H1 (cell line): ENCODE data around the gene HMGCL. TPM values are rescaled to one million over a fixed set of nuclear protein-coding genes. Genes with fewer than 3 reads are reported as not detected.

Experiments used
- CTCF ChIA-PET: fragments of 300-600 bp; sonication (Branson Sonifier 250); formaldehyde crosslinking; loops from one replicate; lab custom pipeline; 2021; ENCODE audit not compliant: partially characterized antibody; lab: Charles Lee
- POLR2A ChIA-PET: fragments of 300-600 bp; sonication (Branson Sonifier 250); formaldehyde crosslinking; loops from one replicate; lab custom pipeline; 2021; ENCODE audit warnings: inconsistent platforms; ENCODE audit not compliant: partially characterized antibody; lab: Charles Lee
- DNase-seq, 2 experiments: peaks; one replicate each; pipeline versions ENCODE4 v3.0.0 to v3.0.0-alpha.2; 2010 to 2022; ENCODE audit warnings: low spot score in 2 of 2, low read depth in 1 of 2, mixed read lengths in 1 of 2
- FAIRE-seq: peaks from 2 replicates; lab custom pipeline; 2011; peaks lifted over from hg19 to GRCh38; lab: Jason Lieb, UNC
- H2AFZ ChIP-seq: 2 replicates; pipeline ENCODE4 v1.8.1; 2012; ENCODE audit warnings: low read length, inconsistent platforms
- H2AK5ac ChIP-seq: 2 replicates; pipeline ENCODE4 v1.6.1; 2013; ENCODE audit warnings: low read depth, low read length
- H2BK120ac ChIP-seq: replicated peaks from 2 replicates; pipeline ENCODE3; 2013; ENCODE audit warnings: low read depth, low read length, inconsistent platforms
- H2BK12ac ChIP-seq: 2 replicates; pipeline ENCODE4 v1.6.1; 2013; ENCODE audit warnings: low read depth, low read length
- H2BK15ac ChIP-seq: 2 replicates; pipeline ENCODE4 v1.6.1; 2013; ENCODE audit warnings: low read length
- H2BK20ac ChIP-seq: 2 replicates; pipeline ENCODE4 v1.6.1; 2013; ENCODE audit warnings: low read length
- H2BK5ac ChIP-seq: 2 replicates; pipeline ENCODE4 v1.6.1; 2013; ENCODE audit warnings: low read depth, low read length
- H3K14ac ChIP-seq: 2 replicates; pipeline ENCODE4 v1.6.1; 2013; ENCODE audit warnings: inconsistent platforms; ENCODE audit not compliant: insufficient read length
- H3K18ac ChIP-seq: 2 replicates; pipeline ENCODE4 v1.6.1; 2013; ENCODE audit warnings: low read length; ENCODE audit errors: extremely low read depth
- H3K23ac ChIP-seq: 2 replicates; pipeline ENCODE4 v1.6.1; 2013; ENCODE audit warnings: inconsistent platforms; ENCODE audit not compliant: insufficient read length
- H3K23me2 ChIP-seq: 2 replicates; pipeline ENCODE4 v1.6.1; 2013; ENCODE audit warnings: low read depth, low read length
- H3K27ac ChIP-seq: 2 replicates; pipeline ENCODE4 v1.6.1; 2011; ENCODE audit warnings: low read depth, low read length, inconsistent platforms
- H3K27me3 ChIP-seq, 4 experiments: replicated peaks in 1 of 4; 1 replicate in 1 of 4; 2 replicates in 3 of 4; pipeline versions ENCODE4 v1.6.1 to v1.8.1; 2011 to 2013; ENCODE audit warnings: low read length in 3 of 4, mild to moderate bottlenecking in 3 of 4, inconsistent platforms in 2 of 4, mixed read lengths in 2 of 4, moderate library complexity in 1 of 4; ENCODE audit not compliant: control insufficient read depth in 3 of 4, insufficient read depth in 3 of 4; ENCODE audit errors: extremely low read depth in 1 of 4
- H3K36me3 ChIP-seq, 4 experiments: 2 replicates each; pipeline versions ENCODE4 v1.6.1 to v1.8.1; 2011 to 2013; ENCODE audit warnings: mild to moderate bottlenecking in 4 of 4, low read length in 3 of 4, moderate library complexity in 2 of 4, control low read depth in 1 of 4, inconsistent platforms in 1 of 4; ENCODE audit not compliant: insufficient read depth in 4 of 4, control insufficient read depth in 2 of 4
- H3K4ac ChIP-seq: replicated peaks from 2 replicates; pipeline ENCODE3; 2013; ENCODE audit warnings: low read length, low read depth, mixed read lengths, inconsistent platforms; ENCODE audit not compliant: insufficient read length
- H3K4me1 ChIP-seq, 4 experiments: replicated peaks in 1 of 4; 1 replicate in 1 of 4; 2 replicates in 3 of 4; pipeline versions ENCODE4 v1.6.1 to v1.8.1; 2011 to 2013; ENCODE audit warnings: low read length in 3 of 4, inconsistent platforms in 2 of 4, mixed read lengths in 1 of 4; ENCODE audit not compliant: insufficient read depth in 4 of 4, control insufficient read depth in 3 of 4
- H3K4me2 ChIP-seq, 2 experiments: 2 replicates each; pipeline versions ENCODE4 v1.6.1 to v1.8.1; 2011 to 2013; ENCODE audit warnings: low read depth in 2 of 2, low read length in 2 of 2, control low read depth in 1 of 2, inconsistent platforms in 1 of 2, mild to moderate bottlenecking in 1 of 2; ENCODE audit not compliant: insufficient read depth in 1 of 2
- H3K4me3 ChIP-seq, 4 experiments: fragments of 200-600, 300-600 bp in 1 of 4; sonication (generic), shearing (Covaris generic), sonication (Bioruptor Twin) in 1 of 4; 2 replicates each; pipeline versions ENCODE4 v1.5.1 to v1.8.1; 2011 to 2016; ENCODE audit warnings: low read length in 4 of 4, low read depth in 3 of 4, control low read depth in 2 of 4, inconsistent platforms in 2 of 4, mild to moderate bottlenecking in 2 of 4, mixed read lengths in 1 of 4, moderate library complexity in 1 of 4; ENCODE audit not compliant: insufficient read depth in 2 of 4; ENCODE audit errors: extremely low read depth in 1 of 4
- H3K56ac ChIP-seq: replicated peaks from 2 replicates; pipeline ENCODE3; 2013; ENCODE audit warnings: low read depth, mild to moderate bottlenecking, mixed read lengths, low read length, inconsistent platforms; ENCODE audit not compliant: insufficient read length
- H3K79me1 ChIP-seq: 2 replicates; pipeline ENCODE4 v1.6.1; 2013; ENCODE audit warnings: low read depth, low read length, control low read depth
- H3K79me2 ChIP-seq, 2 experiments: 2 replicates each; pipeline versions ENCODE4 v1.6.1 to v1.8.1; 2012 to 2013; ENCODE audit warnings: low read length in 2 of 2, mild to moderate bottlenecking in 2 of 2, inconsistent platforms in 1 of 2; ENCODE audit not compliant: insufficient read depth in 2 of 2, control insufficient read depth in 1 of 2
- H3K9ac ChIP-seq, 4 experiments: replicated peaks in 1 of 4; 1 replicate in 1 of 4; 2 replicates in 3 of 4; pipeline versions ENCODE4 v1.6.1 to v1.8.1; 2011 to 2013; ENCODE audit warnings: low read depth in 3 of 4, low read length in 3 of 4, control low read depth in 2 of 4, mild to moderate bottlenecking in 2 of 4, moderate library complexity in 2 of 4, inconsistent platforms in 1 of 4; ENCODE audit errors: extremely low read depth in 1 of 4
- H3K9me3 ChIP-seq, 2 experiments: 2 replicates each; pipeline versions ENCODE4 v1.6.1 to v1.8.1; 2012 to 2013; ENCODE audit warnings: mild to moderate bottlenecking in 2 of 2, moderate library complexity in 2 of 2, control low read depth in 1 of 2, inconsistent platforms in 1 of 2, low read depth in 1 of 2, low read length in 1 of 2, mixed read lengths in 1 of 2; ENCODE audit not compliant: insufficient read depth in 2 of 2
- H4K20me1 ChIP-seq, 2 experiments: replicated peaks in 1 of 2; 2 replicates each; pipeline versions ENCODE3 to v1.8.1; 2011 to 2013; ENCODE audit warnings: inconsistent platforms in 2 of 2, low read length in 2 of 2, mild to moderate bottlenecking in 1 of 2; ENCODE audit not compliant: insufficient read depth in 2 of 2, control insufficient read depth in 1 of 2
- H4K5ac ChIP-seq: 2 replicates; pipeline ENCODE4 v1.6.1; 2013; ENCODE audit warnings: low read length, low read depth, mixed read lengths, inconsistent platforms; ENCODE audit not compliant: insufficient read length
- H4K8ac ChIP-seq: 2 replicates; pipeline ENCODE4 v1.8.0; 2013; ENCODE audit warnings: mild to moderate bottlenecking, moderate library complexity, low read length, inconsistent platforms; ENCODE audit not compliant: insufficient read depth; ENCODE audit errors: extremely low read depth
- H4K91ac ChIP-seq: replicated peaks from 2 replicates; pipeline ENCODE3; 2013; ENCODE audit warnings: low read length, mixed read lengths, inconsistent platforms; ENCODE audit not compliant: insufficient read length
- BRCA1 ChIP-seq: IDR thresholded peaks from 2 replicates; pipeline ENCODE4 v1.6.1; 2012; ENCODE audit warnings: low read depth, low read length, improper control_type of control experiment
- CBX8 ChIP-seq: fragments of 300-800, 300-1000 bp; sonication (generic); IDR thresholded peaks from 2 replicates; pipeline ENCODE4 v1.7.1; 2016; ENCODE audit warnings: low read depth, low read length, borderline replicate concordance
- CEBPB ChIP-seq: IDR thresholded peaks from 2 replicates; pipeline ENCODE4 v1.6.1; 2012; ENCODE audit warnings: low read depth, low read length
- EZH2 ChIP-seq: fragments of 200-600 bp; sonication (generic); IDR thresholded peaks from 2 replicates; pipeline ENCODE4 v1.7.1; 2012; ENCODE audit warnings: low read depth, mild to moderate bottlenecking, moderate library complexity, low read length, inconsistent platforms; ENCODE audit not compliant: severe bottlenecking
- GTF2F1 ChIP-seq: IDR thresholded peaks from 2 replicates; pipeline ENCODE4 v1.6.1; 2012; ENCODE audit warnings: low read depth, low read length, improper control_type of control experiment, borderline replicate concordance
- HDAC2 ChIP-seq, 2 experiments: fragments of 300-600 bp in 1 of 2; sonication (generic) in 1 of 2; IDR thresholded peaks; 2 replicates each; pipeline ENCODE4 v1.6.1; 2011 to 2012; ENCODE audit warnings: low read depth in 2 of 2, low read length in 2 of 2, mild to moderate bottlenecking in 2 of 2, moderate library complexity in 2 of 2, borderline replicate concordance in 1 of 2, inconsistent platforms in 1 of 2
- HDAC6 ChIP-seq: IDR thresholded peaks from one replicate; pipeline ENCODE4 v1.7.1; 2012; ENCODE audit warnings: low read depth, mild to moderate bottlenecking, inconsistent platforms, low read length, moderate library complexity
- MAX ChIP-seq: IDR thresholded peaks from 2 replicates; pipeline ENCODE4 v1.6.1; 2012; ENCODE audit warnings: inconsistent platforms
- POLR2A ChIP-seq, 2 experiments: IDR thresholded peaks; 1 replicate in 1 of 2; 2 replicates in 1 of 2; pipeline ENCODE4 v1.6.1; 2011; ENCODE audit warnings: low read depth in 2 of 2, low read length in 2 of 2, mild to moderate bottlenecking in 2 of 2; ENCODE audit errors: control extremely low read depth in 1 of 2
- SIN3A ChIP-seq, 2 experiments: IDR thresholded peaks in 1 of 2; conservative IDR thresholded peaks in 1 of 2; 2 replicates each; pipeline ENCODE4 v1.6.1; 2011 to 2012; ENCODE audit warnings: low read length in 2 of 2, improper control_type of control experiment in 1 of 2, low read depth in 1 of 2, mild to moderate bottlenecking in 1 of 2
- TBP ChIP-seq: IDR thresholded peaks from 2 replicates; pipeline ENCODE4 v1.6.1; 2011; ENCODE audit warnings: low read depth, low read length, improper control_type of control experiment
- WGBS, 2 experiments: shearing (Covaris generic) in 1 of 2; methylation state at CpG; one replicate each; pipeline versions ENCODE4 v1.1.6 to v1.1.7; 2013 to 2015; ENCODE audit warnings: low lambda C conversion rate in 2 of 2, mixed read lengths in 2 of 2, inconsistent platforms in 1 of 2, low coverage in 1 of 2, missing lambda C conversion rate in 1 of 2; ENCODE audit not compliant: insufficient replicate concordance in 2 of 2, insufficient coverage in 1 of 2, insufficient read length in 1 of 2; ENCODE audit errors: extremely low coverage in 1 of 2, missing lambda C conversion rate in 1 of 2; 5-methylcytosine and 5-hydroxymethylcytosine counted together
- polyA plus RNA-seq, 7 experiments: library from polyadenylated mRNA; depleted of rRNA in 3 of 7; stranded (reverse) in 5 of 7; unstranded in 2 of 7; fragments of >200 nt in 5 of 7; fragments of 200-250 nt in 2 of 7; gene quantifications; 1 replicate in 5 of 7; 2 replicates in 1 of 7; 4 replicates in 1 of 7; pipeline versions ENCODE4 v1.2.1 to v1.2.3, GENCODE V29; 2011 to 2013; ENCODE audit warnings: missing spikeins in 2 of 7, mixed read lengths in 2 of 7
- total RNA-seq: library from RNA; stranded (reverse); fragmentation: NEBNext Ultra II Directional; extraction: Animal tissue kit (Norgen Biotek cat#: 25700); gene quantifications from 2 replicates; pipeline ENCODE4 v1.2.1, GENCODE V29; 2021

Gene HMGCL
- total and polyA plus RNA-seq, 2 of the 8 experiments (the other 6 are each of a cell fraction or from before 2014, with no cell fraction given) = 13.7 to 19.5 TPM

- Histone ChIP-seq H3K23ac (no peak overlapping the region), H2BK5ac (no peak overlapping the region), H3K27me3 (peaks cover 0 to 7% (median 6%) of the 10 kb centered on the region in 4 experiments; a peak in 5 of 7 replicates), H3K27ac (no peak overlapping the region), H2BK20ac (no peak overlapping the region), H3K4me3 (peak overlapping the region; percentile 21 to 56 (median 35); a peak in 7 of 8 replicates), H3K4me2 (peak overlapping the region; percentile 68 to 99), H3K79me1 (no peaks in the 10 kb centered on the region), H3K4me1 (peaks cover 0 to 4% (median 2%) of the 10 kb centered on the region in 4 experiments; a peak in 4 of 7 replicates), H3K23me2 (peaks cover 7% of the 10 kb centered on the region), H2BK15ac (no peak overlapping the region), H3K4ac (no peak overlapping the region), H3K36me3 (no peaks in the 10 kb centered on the region), H3K56ac (no peak overlapping the region), H4K5ac (no peak overlapping the region), H3K9me3 (no peaks in the 10 kb centered on the region), H4K8ac (no peak overlapping the region), H4K91ac (no peak overlapping the region), H2AK5ac (no peak overlapping the region), H3K9ac (no peak overlapping the region), H2BK120ac (no peak overlapping the region), H3K79me2 (no peaks in the 10 kb centered on the region), H3K14ac (no peak overlapping the region), H2AFZ (peak overlapping the region; percentile 15; the same call in 1 of the 2 replicates), H3K18ac (no peak overlapping the region), H2BK12ac (0 out of 2 replicates have a peak overlapping the region, but pooled peaks have one; percentile 33), H4K20me1 (no peaks in the 10 kb centered on the region)
- TF ChIP-seq MAX (no peak), POLR2A (IDR thresholded peaks at IDR 0.05; ENCODE audit: control extremely low read depth in 1 of 2, low read depth in 2 of 2, low read length in 2 of 2) (no peak), TBP (no peak), GTF2F1 (no peak), CEBPB (no peak), HDAC2 (IDR thresholded peaks at IDR 0.05; ENCODE audit: borderline replicate concordance in 1 of 2, low read depth in 2 of 2, low read length in 2 of 2) (no peak), CBX8 (no peak), SIN3A (conservative IDR thresholded peaks at IDR 0.05 in 1 of 2, IDR thresholded peaks at IDR 0.05 in 1 of 2; ENCODE audit: low read depth in 1 of 2, low read length in 2 of 2) (no peak), BRCA1 (no peak), EZH2 (no peak), HDAC6 (no peak)
- peak in 1 of 2 experiments; percentile 56 for DNase-seq
- POLR2A ChIA-PET = interaction anchor here (0.7 to 1.0 kb wide), 2 partner anchors 12 to 39 kb away, joined by 3 read pairs; partner anchors contain the start of gene HMGCL
- FAIRE-seq = no peak
- CTCF ChIA-PET = interaction anchor here (1.0 to 2.2 kb wide), 4 partner anchors 17 to 79 kb away, joined by 3 to 8 read pairs (median 4); partner anchors contain the start of gene FUCA1
- 32% methylated on average over 13 of the region's 13 CpGs; no CpG with 5 or more reads in 1 of the 2 experiments for WGBS, 2 experiments
Measured at GRCh38 chr1:23837908-23838307, 12.7 kb upstream of the HMGCL start.
